Measurements from ENCODE around the gene RBBP7. TPM values are rescaled to one million over a fixed set of nuclear protein-coding genes. Genes with fewer than 3 reads are reported as not detected.

RBBP7 gene
- total and polyA plus RNA-seq, 2 of the 8 experiments (the other 6 are each of a cell fraction or from before 2014, with no cell fraction given): 107 to 138 TPM

DNA sequence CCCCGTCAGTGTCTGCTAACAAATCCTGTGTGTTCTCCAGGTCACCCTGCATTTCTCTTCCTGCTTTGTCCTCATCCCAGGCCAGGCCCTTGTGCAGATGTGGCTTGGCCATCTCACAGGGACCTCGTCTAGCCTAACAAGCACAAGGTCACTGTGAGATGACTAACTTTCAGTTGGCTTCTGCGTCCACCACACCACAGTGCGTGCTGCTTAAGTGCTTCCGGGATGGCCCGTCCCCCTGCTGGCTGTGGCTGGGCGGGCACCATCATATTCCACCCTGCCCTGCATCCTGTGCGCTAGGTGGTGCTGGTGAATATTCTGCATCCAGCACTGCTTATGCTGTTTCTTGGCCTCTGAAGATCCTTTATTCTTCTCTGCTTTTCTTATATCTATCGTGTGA lies 33.8 kb downstream of the RBBP7 start:
- FAIRE-seq: no peak

More for the DNA sequence above, 33.8 kb downstream of the RBBP7 start:
- TF ChIP-seq CTCF (IDR thresholded peaks at IDR 0.05; ENCODE audit: control extremely low read depth in 1 of 3, insufficient read depth in 1 of 3, low read depth in 1 of 3, low read length in 3 of 3) (peak; percentile 66 to 87 (median 84)), POLR2AphosphoS5 (IDR thresholded peaks at IDR 0.05; ENCODE audit: low read depth, low read length) (peak; percentile 50; the same call in 1 of the 2 replicates), SIX5 (IDR thresholded peaks at IDR 0.05; ENCODE audit: low read depth, low read length) (no peak), RAD21 (IDR thresholded peaks at IDR 0.05 in 1 of 2, conservative IDR thresholded peaks at IDR 0.05 in 1 of 2; ENCODE audit: low read depth in 2 of 2, low read length in 2 of 2) (peak; percentile 14 to 30; a peak in 2 of 4 replicates)
- Histone ChIP-seq H2AK5ac (ENCODE audit: low read depth, low read length) (no peak overlapping the region), H3K36me3 (ENCODE audit: control insufficient read depth in 2 of 4, insufficient read depth in 4 of 4, low read length in 3 of 4) (peaks cover 7 to 65% (median 26%) of the 10 kb centered on the region in 4 experiments), H3K9ac (replicated peaks in 1 of 4; ENCODE audit: extremely low read depth in 1 of 4, low read depth in 3 of 4, low read length in 3 of 4) (no peak overlapping the region), H3K18ac (ENCODE audit: extremely low read depth, low read length) (no peak overlapping the region), H3K14ac (ENCODE audit: insufficient read length) (no peak overlapping the region), H4K20me1 (replicated peaks in 1 of 2; ENCODE audit: control insufficient read depth in 1 of 2, insufficient read depth in 2 of 2, low read length in 2 of 2) (no peaks in the 10 kb centered on the region), H3K23me2 (ENCODE audit: low read depth, low read length) (no peaks in the 10 kb centered on the region), H2AFZ (ENCODE audit: low read length) (no peak overlapping the region), H3K27ac (ENCODE audit: low read depth, low read length) (no peak overlapping the region), H3K9me3 (ENCODE audit: insufficient read depth in 2 of 2, low read depth in 1 of 2, low read length in 1 of 2) (no peaks in the 10 kb centered on the region), H2BK12ac (ENCODE audit: low read depth, low read length) (no peak overlapping the region), H3K27me3 (replicated peaks in 1 of 4; ENCODE audit: control insufficient read depth in 3 of 4, extremely low read depth in 1 of 4, insufficient read depth in 3 of 4, low read length in 3 of 4) (no peaks in the 10 kb centered on the region), H3K4me2 (ENCODE audit: insufficient read depth in 1 of 2, low read depth in 2 of 2, low read length in 2 of 2) (no peak overlapping the region), H3K79me1 (ENCODE audit: low read depth, low read length) (no peaks in the 10 kb centered on the region; the same call in 1 of the 2 replicates), H3K4me3 (ENCODE audit: extremely low read depth in 1 of 4, insufficient read depth in 2 of 4, low read depth in 3 of 4, low read length in 4 of 4) (no peak overlapping the region), H3K4me1 (replicated peaks in 1 of 4; ENCODE audit: control insufficient read depth in 3 of 4, insufficient read depth in 4 of 4, low read length in 3 of 4) (peaks cover 0 to 6% (median 3%) of the 10 kb centered on the region in 4 experiments; a peak in 3 of 7 replicates), H3K56ac (replicated peaks; ENCODE audit: insufficient read length, low read depth, low read length) (no peak overlapping the region), H2BK5ac (ENCODE audit: low read depth, low read length) (no peak overlapping the region), H2BK20ac (ENCODE audit: low read length) (no peak overlapping the region), H4K8ac (ENCODE audit: extremely low read depth, insufficient read depth, low read length) (no peak overlapping the region), H3K4ac (replicated peaks; ENCODE audit: insufficient read length, low read depth, low read length) (no peak overlapping the region), H3K79me2 (ENCODE audit: control insufficient read depth in 1 of 2, insufficient read depth in 2 of 2, low read length in 2 of 2) (no peaks in the 10 kb centered on the region), H3K23ac (ENCODE audit: insufficient read length) (no peak overlapping the region), H4K91ac (replicated peaks; ENCODE audit: insufficient read length, low read length) (no peak overlapping the region), H2BK15ac (ENCODE audit: low read length) (no peak overlapping the region), H4K5ac (ENCODE audit: insufficient read length, low read depth, low read length) (no peak overlapping the region), H2BK120ac (replicated peaks; ENCODE audit: low read depth, low read length) (no peak overlapping the region)
- DNase-seq (ENCODE audit: low read depth in 1 of 2, low spot score in 2 of 2): peak in 1 of 2 experiments; percentile 53
- CTCF ChIA-PET (ENCODE audit: partially characterized antibody): interaction anchor here (1.2 to 1.3 kb wide), 2 partner anchors 47 to 92 kb away, joined by 3 read pairs; no protein-coding TSS in a partner anchor
- WGBS, 2 experiments (ENCODE audit: extremely low coverage in 1 of 2, insufficient coverage in 1 of 2, insufficient read length in 1 of 2, insufficient replicate concordance in 2 of 2, low coverage in 1 of 2, low lambda C conversion rate in 2 of 2, missing lambda C conversion rate in 1 of 2): 93% methylated on average over 8 of the region's 9 CpGs; no CpG with 5 or more reads in 1 of the 2 experiments
- POLR2A ChIA-PET (ENCODE audit: partially characterized antibody): interaction anchor here (1.3 kb wide), 1 partner anchor 24 kb away, joined by 3 read pairs; no protein-coding TSS in a partner anchor

Measured in H1 (cell line).